Measurements from ENCODE around the gene ACSS2. TPM values are rescaled to one million over a fixed set of nuclear protein-coding genes. Genes with fewer than 3 reads are reported as not detected.

Gene ACSS2
- total RNA-seq, 1 donor from 2014 or later = 8.4 TPM

GRCh38 chr20:34945315-34946077, 69.1 kb downstream of the ACSS2 start:
- no peak for TF ChIP-seq CTCF (IDR thresholded peaks at IDR 0.05)
- no peaks in the 10 kb centered on the region for H3K27me3 Mint-ChIP-seq
- no peak overlapping the region for H3K4me3 Mint-ChIP-seq
- H3K36me3 Mint-ChIP-seq (ENCODE audit: low read depth) = peaks cover 33% of the 10 kb centered on the region
- H3K27ac Mint-ChIP-seq = no peak overlapping the region
- DNase-seq (no peak), ATAC-seq (ENCODE audit: low read depth) (no peak)
- ChIA-PET POLR2A (no interaction called here), CTCF (no interaction called here)
- intact Hi-C loops (cut with micrococcal nuclease) = no loop called here
- H3K4me1 Mint-ChIP-seq = no peaks in the 10 kb centered on the region
- H3K9me3 Mint-ChIP-seq = no peaks in the 10 kb centered on the region

DNA sequence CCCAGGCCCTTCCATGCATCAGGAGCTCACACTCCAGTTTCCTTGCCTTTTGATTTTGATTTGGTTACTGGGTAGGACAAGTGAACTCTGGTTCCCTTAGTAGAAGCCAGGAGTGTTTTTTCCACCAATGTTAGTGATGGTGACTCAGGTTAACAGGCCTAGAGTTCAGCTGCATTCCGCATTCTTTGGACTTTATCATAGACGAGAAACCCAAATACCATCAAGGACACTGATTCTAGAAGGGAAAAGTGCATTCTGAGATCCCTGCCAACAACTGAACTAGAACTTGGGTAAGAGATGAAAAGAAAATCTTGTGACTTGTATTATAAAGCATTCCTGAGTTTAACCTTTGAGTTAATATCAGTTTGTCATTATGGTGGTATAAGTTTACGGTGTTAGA, 70.2 kb downstream of the ACSS2 start:
- Mint-ChIP-seq H3K27me3 (no peaks in the 10 kb centered on the region), H3K27ac (no peak overlapping the region), H3K4me1 (peaks cover 5% of the 10 kb centered on the region), H3K9me3 (no peaks in the 10 kb centered on the region), H3K4me3 (no peak overlapping the region), H3K36me3 (ENCODE audit: low read depth) (peaks cover 27% of the 10 kb centered on the region)
- intact Hi-C loops (cut with micrococcal nuclease) = no loop called here
- no peak for DNase-seq
- ChIA-PET POLR2A (no interaction called here), CTCF (no interaction called here)
- no peak for ATAC-seq (ENCODE audit: low read depth)
- TF ChIP-seq CTCF (IDR thresholded peaks at IDR 0.05) = no peak

DNA sequence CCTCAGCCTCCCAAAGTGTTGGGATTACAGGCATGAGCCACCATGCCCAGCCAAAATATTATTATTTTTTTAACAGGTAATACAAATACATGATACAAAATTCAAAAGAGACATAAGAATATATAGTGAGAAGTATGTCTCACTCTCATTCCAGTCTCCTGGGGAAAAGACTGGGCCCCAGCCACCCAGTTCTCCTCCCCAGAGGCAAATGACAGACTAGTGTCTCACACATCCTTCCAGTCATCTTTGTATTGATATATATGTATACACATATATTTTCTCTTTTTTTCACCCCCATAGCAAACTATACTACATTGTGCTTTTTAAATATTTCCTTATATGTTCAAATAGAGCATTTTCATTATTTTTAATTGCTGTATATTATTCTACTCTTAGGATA, 70.9 kb downstream of the ACSS2 start:
- ATAC-seq (ENCODE audit: low read depth) (no peak), DNase-seq (no peak)
- ChIA-PET POLR2A (no interaction called here), CTCF (no interaction called here)
- Mint-ChIP-seq H3K4me3 (no peak overlapping the region), H3K27me3 (no peaks in the 10 kb centered on the region), H3K9me3 (no peaks in the 10 kb centered on the region), H3K36me3 (ENCODE audit: low read depth) (peaks cover 27% of the 10 kb centered on the region), H3K4me1 (peaks cover 5% of the 10 kb centered on the region), H3K27ac (no peak overlapping the region)
- intact Hi-C loops (cut with micrococcal nuclease) = no loop called here
- no peak for TF ChIP-seq CTCF (IDR thresholded peaks at IDR 0.05)

DNA sequence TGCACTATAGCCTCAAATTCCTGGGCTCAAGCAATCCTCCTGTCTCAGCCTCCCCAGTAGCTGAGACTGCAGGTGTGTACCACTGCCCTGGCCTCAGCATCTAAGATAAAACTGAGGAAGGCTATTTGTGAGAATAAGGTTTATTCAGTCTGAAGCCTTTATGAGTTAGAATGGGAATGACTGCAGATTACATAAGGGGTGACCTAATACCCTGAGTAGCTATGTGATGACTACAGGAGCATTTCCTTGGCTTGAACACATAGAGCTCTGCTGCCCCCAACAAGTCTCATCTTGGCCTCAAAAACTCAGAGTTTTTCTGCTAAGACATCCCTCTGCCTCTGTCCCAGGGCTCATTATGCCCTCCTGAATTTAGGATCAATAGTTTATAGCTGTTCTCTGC, 71.6 kb downstream of the ACSS2 start:
- CTCF ChIA-PET = no interaction called here
- no peak for TF ChIP-seq CTCF (IDR thresholded peaks at IDR 0.05)
- Mint-ChIP-seq H3K4me1 (peaks cover 5% of the 10 kb centered on the region), H3K36me3 (ENCODE audit: low read depth) (peaks cover 25% of the 10 kb centered on the region), H3K9me3 (no peaks in the 10 kb centered on the region), H3K27me3 (no peaks in the 10 kb centered on the region), H3K4me3 (no peak overlapping the region), H3K27ac (no peak overlapping the region)
- intact Hi-C loops (cut with micrococcal nuclease) = no loop called here
- DNase-seq (no peak), ATAC-seq (ENCODE audit: low read depth) (no peak)
- POLR2A ChIA-PET = no interaction called here

- H3K9me3 Mint-ChIP-seq = no peaks in the 10 kb centered on the region
- no peak for TF ChIP-seq CTCF (IDR thresholded peaks at IDR 0.05)
- H3K4me1 Mint-ChIP-seq = peaks cover 5% of the 10 kb centered on the region
- intact Hi-C loops (cut with micrococcal nuclease) = no loop called here
- CTCF ChIA-PET = no interaction called here
- H3K27me3 Mint-ChIP-seq = no peaks in the 10 kb centered on the region
- H3K27ac Mint-ChIP-seq = no peak overlapping the region
- no peak overlapping the region for H3K4me3 Mint-ChIP-seq
- POLR2A ChIA-PET = no interaction called here
- DNase-seq (no peak), ATAC-seq (ENCODE audit: low read depth) (no peak)
- peaks cover 18% of the 10 kb centered on the region for H3K36me3 Mint-ChIP-seq (ENCODE audit: low read depth)
Observed at GRCh38 chr20:34949120-34949519, 72.7 kb downstream of the ACSS2 start.
